HS-27A (cell line): ENCODE results near the gene SSH3.
A peak's percentile ranks its signal among the peaks of the same experiment; 100 is the strongest.
"Not testable (repeated sequence)": the region's sequence is repeated elsewhere in the genome, so short reads cannot be mapped to it uniquely, and the experiment has no call there.

Experiments
- DNase-seq: peaks from one replicate; pipeline ENCODE4 v3.0.0-alpha.2; 2012; ENCODE audit warnings: low read depth, missing footprints

The SSH3 gene

GRCh38 chr11:67312187-67313021 is 9.1 kb downstream of the SSH3 start:
- DNase-seq = no peak

- no peak for DNase-seq
These were observed 10.0 kb downstream of the SSH3 start for GRCh38 chr11:67313125-67313890.

- DNase-seq = no peak
These were observed 10.9 kb downstream of the SSH3 start for GRCh38 chr11:67314218-67314617.

- DNase-seq = no peak
These were observed 12.1 kb downstream of the SSH3 start for GRCh38 chr11:67315325-67315909.

GRCh38 chr11:67316882-67317204 is 13.5 kb downstream of the SSH3 start:
- DNase-seq = no peak

GRCh38 chr11:67317205-67317887 is 14.0 kb downstream of the SSH3 start:
- DNase-seq = peak; percentile 96

GRCh38 chr11:67317888-67318555 is 14.7 kb downstream of the SSH3 start:
- DNase-seq = no peak

GRCh38 chr11:67318876-67319275 is 15.5 kb downstream of the SSH3 start:
- not testable (repeated sequence) for DNase-seq

GRCh38 chr11:67320011-67320410 is 16.7 kb downstream of the SSH3 start:
- DNase-seq = no peak

- no peak for DNase-seq
These were observed 17.4 kb downstream of the SSH3 start for GRCh38 chr11:67320691-67321090.

- no peak for DNase-seq
These were observed 18.1 kb downstream of the SSH3 start for GRCh38 chr11:67321313-67321871.

GRCh38 chr11:67322049-67322448 is 18.7 kb downstream of the SSH3 start:
- DNase-seq = no peak

GRCh38 chr11:67323526-67323925 is 20.2 kb downstream of the SSH3 start:
- DNase-seq = no peak

GRCh38 chr11:67332081-67332691 is 28.9 kb downstream of the SSH3 start:
- DNase-seq = no peak

GRCh38 chr11:67337257-67337656 is 33.9 kb downstream of the SSH3 start:
- no peak for DNase-seq

GRCh38 chr11:67344264-67344663 is 40.9 kb downstream of the SSH3 start:
- DNase-seq = no peak

- no peak for DNase-seq
These were observed 42.1 kb downstream of the SSH3 start for GRCh38 chr11:67345247-67345919.

- no peak for DNase-seq
These were observed 42.8 kb downstream of the SSH3 start for GRCh38 chr11:67345920-67346819.

- DNase-seq = no peak
These were observed 44.8 kb downstream of the SSH3 start for GRCh38 chr11:67347964-67348749.
